HepG2 (cell line): ENCODE results near the gene ETV2. TPM values are rescaled to one million over a fixed set of nuclear protein-coding genes. Genes with fewer than 3 reads are reported as not detected.
A peak's percentile ranks its signal among the peaks of the same experiment; 100 is the strongest.

Experiments used
- GABPB1 ChIP-seq: IDR thresholded peaks from 2 replicates; pipeline ENCODE4 v1.6.1; 2016; ENCODE audit warnings: mild to moderate bottlenecking, missing genetic modification reagents, moderate library complexity, missing compliant biosample characterization
- HDAC2 ChIP-seq: sonication (generic); formaldehyde crosslinking; IDR thresholded peaks from 2 replicates; pipeline ENCODE4 v1.4.0; 2020; ENCODE audit warnings: missing genetic modification reagents
- HIVEP1 ChIP-seq: sonication (generic); formaldehyde crosslinking; IDR thresholded peaks from 2 replicates; pipeline ENCODE4 v1.4.0; 2020; ENCODE audit warnings: mild to moderate bottlenecking, missing genetic modification reagents
- KDM2A ChIP-seq: sonication (generic); formaldehyde crosslinking; IDR thresholded peaks from 2 replicates; pipeline ENCODE4 v1.4.0; 2020; ENCODE audit warnings: low read depth, missing genetic modification reagents, borderline replicate concordance
- NFE2 ChIP-seq: sonication (generic); formaldehyde crosslinking; IDR thresholded peaks from 2 replicates; pipeline ENCODE4 v1.4.0; 2020; ENCODE audit warnings: missing genetic modification reagents
- NFYC ChIP-seq: IDR thresholded peaks from 2 replicates; pipeline ENCODE4 v1.6.1; 2016; ENCODE audit warnings: missing genetic modification reagents, missing compliant biosample characterization
- RAD21 ChIP-seq: fragments of 450-650 bp; formaldehyde crosslinking; IDR thresholded peaks from 2 replicates; pipeline ENCODE4 v1.5.0; 2020; ENCODE audit warnings: mild to moderate bottlenecking
- REPIN1 ChIP-seq: sonication (generic); formaldehyde crosslinking; IDR thresholded peaks from 2 replicates; pipeline ENCODE4 v1.8.0; 2022; ENCODE audit warnings: missing genetic modification reagents, low read depth, mild to moderate bottlenecking, borderline replicate concordance
- SRSF4 ChIP-seq: fragments of 200-400 bp; formaldehyde crosslinking; IDR thresholded peaks from one replicate; pipeline ENCODE4 v1.6.1; 2018; ENCODE audit warnings: mild to moderate bottlenecking, low read depth, low read length, moderate library complexity; ENCODE audit not compliant: poor library complexity, severe bottlenecking
- TSC22D2 ChIP-seq: sonication (generic); formaldehyde crosslinking; IDR thresholded peaks from 2 replicates; pipeline ENCODE4 v1.5.1; 2020; ENCODE audit warnings: missing genetic modification reagents, mild to moderate bottlenecking, borderline replicate concordance
- ZNF563 ChIP-seq: sonication (generic); formaldehyde crosslinking; IDR thresholded peaks from 2 replicates; pipeline ENCODE4 v1.8.0; 2022; ENCODE audit warnings: mild to moderate bottlenecking, moderate library complexity, missing genetic modification reagents
- ZNF652 ChIP-seq: IDR thresholded peaks from 2 replicates; pipeline ENCODE4 v1.6.1; 2016; ENCODE audit warnings: low read depth, borderline replicate concordance
- ZNF790 ChIP-seq: sonication (generic); formaldehyde crosslinking; IDR thresholded peaks from 2 replicates; pipeline ENCODE4 v1.8.0; 2022; ENCODE audit warnings: missing genetic modification reagents, mild to moderate bottlenecking, borderline replicate concordance
- ZNF891 ChIP-seq: sonication (generic); formaldehyde crosslinking; IDR thresholded peaks from 2 replicates; pipeline ENCODE4 v1.5.0; 2020; ENCODE audit warnings: mild to moderate bottlenecking, missing genetic modification reagents
- polyA plus RNA-seq, 8 experiments: library from polyadenylated mRNA; depleted of rRNA in 3 of 8; stranded (reverse) in 7 of 8; unstranded in 1 of 8; fragments of >200 nt; fragmentation: Illumina TruSeq in 4 of 8; extraction: Trizol in 4 of 8; gene quantifications; 2 replicates each; pipeline versions ENCODE4 v1.2.1 to v1.2.3, GENCODE V29; 2011 to 2016; ENCODE audit warnings: low read depth in 4 of 8, missing spikeins in 1 of 8, mixed read lengths in 1 of 8; ENCODE audit not compliant: insufficient read depth in 1 of 8
- total RNA-seq, 5 experiments: library from RNA; depleted of rRNA; stranded (reverse); fragments of >200 nt; fragmentation: Illumina TruSeq; extraction: Trizol; gene quantifications; 2 replicates each; pipeline ENCODE4 v1.2.3, GENCODE V29; 2016; ENCODE audit warnings: low read depth in 1 of 5
- TF ChIP-seq, protein P1 (sequence below): sonication (generic); formaldehyde crosslinking; conservative IDR thresholded peaks from 2 replicates; pipeline ENCODE4 v1.4.0; 2020; ENCODE audit warnings: missing genetic modification reagents
- TF ChIP-seq, protein P2 (sequence below): sonication (generic); formaldehyde crosslinking; IDR thresholded peaks from 2 replicates; pipeline ENCODE4 v1.5.0; 2020; ENCODE audit warnings: mild to moderate bottlenecking, missing genetic modification reagents, borderline replicate concordance
- TF ChIP-seq, protein P3 (sequence below): IDR thresholded peaks from 2 replicates; pipeline ENCODE4 v1.6.1; 2016; ENCODE audit warnings: missing compliant biosample characterization, missing genetic modification reagents, borderline replicate concordance

The ETV2 gene
- total and polyA plus RNA-seq, 2 of the 13 experiments (the other 11 are each of a cell fraction or from before 2014, with no cell fraction given), result 0.07 to 0.20 TPM

- peak; percentile 77; the same call in 1 of the 2 replicates for TF ChIP-seq HIVEP1 (CRISPR knock-in tag)
- peak; percentile 90 for TF ChIP-seq KDM2A (CRISPR knock-in tag)
- peak; percentile 91 for TF ChIP-seq GABPB1 (CRISPR knock-in tag)
- peak; percentile 95 for TF ChIP-seq HDAC2 (CRISPR knock-in tag)
- peak; percentile 43; the same call in 1 of the 2 replicates for TF ChIP-seq ZNF563 (CRISPR knock-in tag)
- TF ChIP-seq, protein P1, sequence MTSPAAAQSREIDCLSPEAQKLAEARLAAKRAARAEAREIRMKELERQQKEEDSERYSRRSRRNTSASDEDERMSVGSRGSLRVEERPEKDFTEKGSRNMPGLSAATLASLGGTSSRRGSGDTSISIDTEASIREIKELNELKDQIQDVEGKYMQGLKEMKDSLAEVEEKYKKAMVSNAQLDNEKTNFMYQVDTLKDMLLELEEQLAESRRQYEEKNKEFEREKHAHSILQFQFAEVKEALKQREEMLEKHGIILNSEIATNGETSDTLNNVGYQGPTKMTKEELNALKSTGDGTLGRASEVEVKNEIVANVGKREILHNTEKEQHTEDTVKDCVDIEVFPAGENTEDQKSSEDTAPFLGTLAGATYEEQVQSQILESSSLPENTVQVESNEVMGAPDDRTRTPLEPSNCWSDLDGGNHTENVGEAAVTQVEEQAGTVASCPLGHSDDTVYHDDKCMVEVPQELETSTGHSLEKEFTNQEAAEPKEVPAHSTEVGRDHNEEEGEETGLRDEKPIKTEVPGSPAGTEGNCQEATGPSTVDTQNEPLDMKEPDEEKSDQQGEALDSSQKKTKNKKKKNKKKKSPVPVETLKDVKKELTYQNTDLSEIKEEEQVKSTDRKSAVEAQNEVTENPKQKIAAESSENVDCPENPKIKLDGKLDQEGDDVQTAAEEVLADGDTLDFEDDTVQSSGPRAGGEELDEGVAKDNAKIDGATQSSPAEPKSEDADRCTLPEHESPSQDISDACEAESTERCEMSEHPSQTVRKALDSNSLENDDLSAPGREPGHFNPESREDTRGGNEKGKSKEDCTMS (CRISPR knock-in tag), result no peak
- peak; percentile 98 for TF ChIP-seq NFYC (CRISPR knock-in tag)
- no peak; the same call in 1 of the 2 replicates for TF ChIP-seq ZNF652 (CRISPR knock-in tag)
- peak; percentile 46 for TF ChIP-seq RAD21
- TF ChIP-seq, protein P2, sequence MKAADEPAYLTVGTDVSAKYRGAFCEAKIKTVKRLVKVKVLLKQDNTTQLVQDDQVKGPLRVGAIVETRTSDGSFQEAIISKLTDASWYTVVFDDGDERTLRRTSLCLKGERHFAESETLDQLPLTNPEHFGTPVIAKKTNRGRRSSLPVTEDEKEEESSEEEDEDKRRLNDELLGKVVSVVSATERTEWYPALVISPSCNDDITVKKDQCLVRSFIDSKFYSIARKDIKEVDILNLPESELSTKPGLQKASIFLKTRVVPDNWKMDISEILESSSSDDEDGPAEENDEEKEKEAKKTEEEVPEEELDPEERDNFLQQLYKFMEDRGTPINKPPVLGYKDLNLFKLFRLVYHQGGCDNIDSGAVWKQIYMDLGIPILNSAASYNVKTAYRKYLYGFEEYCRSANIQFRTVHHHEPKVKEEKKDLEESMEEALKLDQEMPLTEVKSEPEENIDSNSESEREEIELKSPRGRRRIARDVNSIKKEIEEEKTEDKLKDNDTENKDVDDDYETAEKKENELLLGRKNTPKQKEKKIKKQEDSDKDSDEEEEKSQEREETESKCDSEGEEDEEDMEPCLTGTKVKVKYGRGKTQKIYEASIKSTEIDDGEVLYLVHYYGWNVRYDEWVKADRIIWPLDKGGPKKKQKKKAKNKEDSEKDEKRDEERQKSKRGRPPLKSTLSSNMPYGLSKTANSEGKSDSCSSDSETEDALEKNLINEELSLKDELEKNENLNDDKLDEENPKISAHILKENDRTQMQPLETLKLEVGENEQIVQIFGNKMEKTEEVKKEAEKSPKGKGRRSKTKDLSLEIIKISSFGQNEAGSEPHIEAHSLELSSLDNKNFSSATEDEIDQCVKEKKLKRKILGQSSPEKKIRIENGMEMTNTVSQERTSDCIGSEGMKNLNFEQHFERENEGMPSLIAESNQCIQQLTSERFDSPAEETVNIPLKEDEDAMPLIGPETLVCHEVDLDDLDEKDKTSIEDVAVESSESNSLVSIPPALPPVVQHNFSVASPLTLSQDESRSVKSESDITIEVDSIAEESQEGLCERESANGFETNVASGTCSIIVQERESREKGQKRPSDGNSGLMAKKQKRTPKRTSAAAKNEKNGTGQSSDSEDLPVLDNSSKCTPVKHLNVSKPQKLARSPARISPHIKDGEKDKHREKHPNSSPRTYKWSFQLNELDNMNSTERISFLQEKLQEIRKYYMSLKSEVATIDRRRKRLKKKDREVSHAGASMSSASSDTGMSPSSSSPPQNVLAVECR (CRISPR knock-in tag), result peak; percentile 91; the same call in 1 of the 2 replicates
- TF ChIP-seq TSC22D2 (CRISPR knock-in tag), result 0 out of 2 replicates have a peak, but pooled peaks have one; percentile 48
- TF ChIP-seq NFE2 (CRISPR knock-in tag), result no peak
- TF ChIP-seq ZNF790 (CRISPR knock-in tag), result 0 out of 2 replicates have a peak, but pooled peaks have one; percentile 57
- TF ChIP-seq ZNF891 (CRISPR knock-in tag), result peak; percentile 13; the same call in 1 of the 2 replicates
- peak; percentile 69; the same call in 1 of the 2 replicates for TF ChIP-seq REPIN1 (CRISPR knock-in tag)
- no peak for TF ChIP-seq SRSF4
- TF ChIP-seq, protein P3, sequence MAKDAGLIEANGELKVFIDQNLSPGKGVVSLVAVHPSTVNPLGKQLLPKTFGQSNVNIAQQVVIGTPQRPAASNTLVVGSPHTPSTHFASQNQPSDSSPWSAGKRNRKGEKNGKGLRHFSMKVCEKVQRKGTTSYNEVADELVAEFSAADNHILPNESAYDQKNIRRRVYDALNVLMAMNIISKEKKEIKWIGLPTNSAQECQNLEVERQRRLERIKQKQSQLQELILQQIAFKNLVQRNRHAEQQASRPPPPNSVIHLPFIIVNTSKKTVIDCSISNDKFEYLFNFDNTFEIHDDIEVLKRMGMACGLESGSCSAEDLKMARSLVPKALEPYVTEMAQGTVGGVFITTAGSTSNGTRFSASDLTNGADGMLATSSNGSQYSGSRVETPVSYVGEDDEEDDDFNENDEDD, result peak; percentile 57; the same call in 1 of the 2 replicates
Observed at GRCh38 chr19:35628565-35629331, 12.8 kb upstream of the ETV2 start, which contains the start of gene RBM42 (continued).
